ENCODE measurements around the gene GABBR2. TPM values are rescaled to one million over a fixed set of nuclear protein-coding genes. Genes with fewer than 3 reads are reported as not detected.

Gene GABBR2
- total RNA-seq, 1 experiment from 2014 or later, result 0.76 TPM

DNA sequence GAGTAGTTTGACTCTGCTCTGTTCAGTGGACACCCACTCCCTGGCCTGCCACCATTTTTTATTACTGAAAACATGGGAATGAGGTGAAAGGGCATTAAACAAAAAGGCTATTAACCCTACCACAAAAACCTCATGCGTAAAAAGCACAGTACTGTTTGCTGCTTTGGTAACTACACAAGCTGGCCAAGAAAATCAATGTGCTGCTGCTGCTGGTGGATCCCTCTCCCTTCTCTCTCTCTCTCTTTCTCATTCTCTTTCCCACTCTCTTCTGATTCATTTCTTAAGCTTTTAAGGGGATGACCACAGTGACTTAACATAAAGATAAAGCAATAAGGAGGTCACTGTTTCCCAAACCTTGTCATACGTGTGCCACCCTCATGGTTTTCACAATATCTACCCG lies 270.1 kb downstream of the GABBR2 start:
- Histone ChIP-seq H2AFZ (no peak overlapping the region), H3K4me3 (no peak overlapping the region), H3K4me1 (replicated peaks; ENCODE audit: insufficient read depth) (no peaks in the 10 kb centered on the region), H3K79me2 (ENCODE audit: low read depth) (no peaks in the 10 kb centered on the region), H3K27ac (no peak overlapping the region), H3K9me3 (ENCODE audit: insufficient read depth, low read depth) (no peaks in the 10 kb centered on the region), H3K9me2 (ENCODE audit: insufficient read depth) (no peaks in the 10 kb centered on the region), H3K4me2 (no peak overlapping the region), H3F3A (ENCODE audit: insufficient read depth, low read depth) (no peaks in the 10 kb centered on the region), H4K20me1 (ENCODE audit: insufficient read depth) (no peaks in the 10 kb centered on the region), H3K36me3 (ENCODE audit: low read depth) (no peaks in the 10 kb centered on the region), H3K27me3 (ENCODE audit: insufficient read depth, low read depth) (no peaks in the 10 kb centered on the region)
- BruUV-seq (replicated peaks), result no TSS peak
- TF ChIP-seq, protein P1, sequence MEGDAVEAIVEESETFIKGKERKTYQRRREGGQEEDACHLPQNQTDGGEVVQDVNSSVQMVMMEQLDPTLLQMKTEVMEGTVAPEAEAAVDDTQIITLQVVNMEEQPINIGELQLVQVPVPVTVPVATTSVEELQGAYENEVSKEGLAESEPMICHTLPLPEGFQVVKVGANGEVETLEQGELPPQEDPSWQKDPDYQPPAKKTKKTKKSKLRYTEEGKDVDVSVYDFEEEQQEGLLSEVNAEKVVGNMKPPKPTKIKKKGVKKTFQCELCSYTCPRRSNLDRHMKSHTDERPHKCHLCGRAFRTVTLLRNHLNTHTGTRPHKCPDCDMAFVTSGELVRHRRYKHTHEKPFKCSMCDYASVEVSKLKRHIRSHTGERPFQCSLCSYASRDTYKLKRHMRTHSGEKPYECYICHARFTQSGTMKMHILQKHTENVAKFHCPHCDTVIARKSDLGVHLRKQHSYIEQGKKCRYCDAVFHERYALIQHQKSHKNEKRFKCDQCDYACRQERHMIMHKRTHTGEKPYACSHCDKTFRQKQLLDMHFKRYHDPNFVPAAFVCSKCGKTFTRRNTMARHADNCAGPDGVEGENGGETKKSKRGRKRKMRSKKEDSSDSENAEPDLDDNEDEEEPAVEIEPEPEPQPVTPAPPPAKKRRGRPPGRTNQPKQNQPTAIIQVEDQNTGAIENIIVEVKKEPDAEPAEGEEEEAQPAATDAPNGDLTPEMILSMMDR (conservative IDR thresholded peaks at IDR 0.05), result no peak
- no peak for TF ChIP-seq EZH2 (IDR thresholded peaks at IDR 0.05; ENCODE audit: low read depth)
- intact Hi-C loops (cut with micrococcal nuclease; ENCODE audit: unreplicated experiment), result no loop called here
- ChIA-PET POLR2A (ENCODE audit: unreplicated experiment) (no interaction called here), CTCF (interaction anchor here (0.6 kb wide), 1 partner anchor 44 kb away, joined by 3 read pairs; no protein-coding TSS in a partner anchor)
- no peak for DNase-seq

GRCh38 chr9:98437458-98438034 lies 271.2 kb downstream of the GABBR2 start:
- no peaks in the 10 kb centered on the region for H3K9me2 ChIP-seq (ENCODE audit: insufficient read depth)
- H3K4me1 ChIP-seq (replicated peaks; ENCODE audit: insufficient read depth), result no peaks in the 10 kb centered on the region
- no peak overlapping the region for H3K27ac ChIP-seq
- no peaks in the 10 kb centered on the region for H3K79me2 ChIP-seq (ENCODE audit: low read depth)
- H3K4me2 ChIP-seq, result no peak overlapping the region
- no peaks in the 10 kb centered on the region for H3K27me3 ChIP-seq (ENCODE audit: insufficient read depth, low read depth)
- no peaks in the 10 kb centered on the region for H3F3A ChIP-seq (ENCODE audit: insufficient read depth, low read depth)
- no peaks in the 10 kb centered on the region for H4K20me1 ChIP-seq (ENCODE audit: insufficient read depth)
- H3K36me3 ChIP-seq (ENCODE audit: low read depth), result no peaks in the 10 kb centered on the region
- BruUV-seq (replicated peaks), result no TSS peak
- no peak for DNase-seq
- H3K9me3 ChIP-seq (ENCODE audit: insufficient read depth, low read depth), result no peaks in the 10 kb centered on the region
- no peak overlapping the region for H2AFZ ChIP-seq
- CTCF ChIA-PET, result no interaction called here
- TF ChIP-seq, protein P1 (conservative IDR thresholded peaks at IDR 0.05), result no peak
- TF ChIP-seq EZH2 (IDR thresholded peaks at IDR 0.05; ENCODE audit: low read depth), result no peak
- no peak overlapping the region for H3K4me3 ChIP-seq
- POLR2A ChIA-PET (ENCODE audit: unreplicated experiment), result no interaction called here
- intact Hi-C loops (cut with micrococcal nuclease; ENCODE audit: unreplicated experiment), result no loop called here

- H3K79me2 ChIP-seq (ENCODE audit: low read depth), result no peaks in the 10 kb centered on the region
- no peaks in the 10 kb centered on the region for H3K9me2 ChIP-seq (ENCODE audit: insufficient read depth)
- no peak overlapping the region for H3K4me2 ChIP-seq
- no peaks in the 10 kb centered on the region for H3K27me3 ChIP-seq (ENCODE audit: insufficient read depth, low read depth)
- no peak overlapping the region for H3K4me3 ChIP-seq
- H3K36me3 ChIP-seq (ENCODE audit: low read depth), result no peaks in the 10 kb centered on the region
- no peaks in the 10 kb centered on the region for H4K20me1 ChIP-seq (ENCODE audit: insufficient read depth)
- BruUV-seq (replicated peaks), result no TSS peak
- no peak for DNase-seq
- H2AFZ ChIP-seq, result no peak overlapping the region
- ChIA-PET CTCF (no interaction called here), POLR2A (ENCODE audit: unreplicated experiment) (no interaction called here)
- TF ChIP-seq, protein P1 (conservative IDR thresholded peaks at IDR 0.05), result no peak
- TF ChIP-seq EZH2 (IDR thresholded peaks at IDR 0.05; ENCODE audit: low read depth), result no peak
- no peaks in the 10 kb centered on the region for H3K9me3 ChIP-seq (ENCODE audit: insufficient read depth, low read depth)
- H3K4me1 ChIP-seq (replicated peaks; ENCODE audit: insufficient read depth), result 0 out of 2 replicates have a peak, but pooled peaks cover 4% of the 10 kb centered on the region
- intact Hi-C loops (cut with micrococcal nuclease; ENCODE audit: unreplicated experiment), result no loop called here
- no peak overlapping the region for H3K27ac ChIP-seq
- no peaks in the 10 kb centered on the region for H3F3A ChIP-seq (ENCODE audit: insufficient read depth, low read depth)
Observed at GRCh38 chr9:98432960-98433359, 275.8 kb downstream of the GABBR2 start.
